Adrenal gland (tissue), 5 donors: ENCODE results near the gene PTCD2.

Experiments
- POLR2A ChIP-seq, 2 donors: fragments of 450-650 bp; IDR thresholded peaks; one replicate each; pipeline ENCODE4 v1.6.1; 2017; ENCODE audit warnings: antibody characterized with exemption in 2 of 2, mild to moderate bottlenecking in 2 of 2, moderate library complexity in 1 of 2
- TF ChIP-seq, protein P1 (sequence below), 6 experiments: fragments of 450-650 bp in 4 of 6; fragments of 200-600 bp in 2 of 6; sonication (generic) in 1 of 6; IDR thresholded peaks; 1 replicate in 5 of 6; 2 replicates in 1 of 6; pipeline versions ENCODE4 v1.5.1 to v1.8.0; 2016 to 2021; ENCODE audit warnings: antibody characterized with exemption in 6 of 6, mild to moderate bottlenecking in 2 of 6, moderate library complexity in 1 of 6
- donor health status: DM: no; HTN: no; CAD: no.

DNA sequence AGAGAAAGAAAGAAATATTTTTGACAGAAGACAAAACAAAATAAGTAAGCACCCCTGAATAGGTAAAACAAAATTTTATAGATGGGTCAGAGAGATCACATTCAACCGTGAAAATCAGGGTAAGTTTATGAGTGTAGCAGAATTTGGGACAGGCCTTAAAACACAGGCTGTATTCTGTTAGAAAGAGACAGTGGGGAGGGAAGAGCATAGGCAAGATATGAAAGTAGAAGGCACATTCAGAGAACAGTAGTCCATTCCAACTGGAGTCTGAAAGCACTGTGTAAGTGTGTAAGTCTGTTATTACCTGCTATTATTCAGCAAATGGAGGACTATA is 38.8 kb upstream of the PTCD2 start:
- TF ChIP-seq, protein P1, sequence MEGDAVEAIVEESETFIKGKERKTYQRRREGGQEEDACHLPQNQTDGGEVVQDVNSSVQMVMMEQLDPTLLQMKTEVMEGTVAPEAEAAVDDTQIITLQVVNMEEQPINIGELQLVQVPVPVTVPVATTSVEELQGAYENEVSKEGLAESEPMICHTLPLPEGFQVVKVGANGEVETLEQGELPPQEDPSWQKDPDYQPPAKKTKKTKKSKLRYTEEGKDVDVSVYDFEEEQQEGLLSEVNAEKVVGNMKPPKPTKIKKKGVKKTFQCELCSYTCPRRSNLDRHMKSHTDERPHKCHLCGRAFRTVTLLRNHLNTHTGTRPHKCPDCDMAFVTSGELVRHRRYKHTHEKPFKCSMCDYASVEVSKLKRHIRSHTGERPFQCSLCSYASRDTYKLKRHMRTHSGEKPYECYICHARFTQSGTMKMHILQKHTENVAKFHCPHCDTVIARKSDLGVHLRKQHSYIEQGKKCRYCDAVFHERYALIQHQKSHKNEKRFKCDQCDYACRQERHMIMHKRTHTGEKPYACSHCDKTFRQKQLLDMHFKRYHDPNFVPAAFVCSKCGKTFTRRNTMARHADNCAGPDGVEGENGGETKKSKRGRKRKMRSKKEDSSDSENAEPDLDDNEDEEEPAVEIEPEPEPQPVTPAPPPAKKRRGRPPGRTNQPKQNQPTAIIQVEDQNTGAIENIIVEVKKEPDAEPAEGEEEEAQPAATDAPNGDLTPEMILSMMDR (IDR thresholded peaks at IDR 0.05) = no peak
- no peak for TF ChIP-seq POLR2A (IDR thresholded peaks at IDR 0.05)
